Measurements from ENCODE around the gene NEGR1. TPM values are rescaled to one million over a fixed set of nuclear protein-coding genes. Genes with fewer than 3 reads are reported as not detected.

Gene NEGR1
- total RNA-seq, 6 donors from 2014 or later: 3.1 to 14.7 (median 8.9) TPM

DNA sequence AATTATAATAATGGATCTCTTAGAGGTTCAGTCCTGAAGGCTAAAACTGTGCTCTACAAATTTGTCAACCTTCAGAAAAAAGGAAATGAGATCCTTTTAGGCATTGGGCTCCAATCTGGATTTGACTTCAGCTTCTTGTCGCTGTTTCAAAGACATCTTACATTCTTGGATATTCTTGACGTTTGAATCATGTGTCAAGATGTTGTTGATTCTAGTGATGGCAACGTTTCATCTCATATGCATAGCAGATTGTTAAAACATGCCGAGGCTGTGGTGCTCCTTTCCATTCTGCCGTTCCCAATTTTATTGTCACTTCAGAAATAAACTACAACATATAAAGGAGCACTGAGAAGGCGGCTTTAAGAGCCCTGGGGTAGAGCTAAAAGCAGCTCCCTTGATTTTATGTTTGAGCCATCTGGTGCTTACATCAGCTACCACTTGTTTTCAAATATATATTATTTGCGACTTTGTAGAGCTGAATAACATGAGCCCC, 733.9 kb downstream of the NEGR1 start:
- H3K27me3 ChIP-seq: no peaks in the 10 kb centered on the region
- H3K36me3 ChIP-seq: no peaks in the 10 kb centered on the region
- H3K4me1 ChIP-seq: no peaks in the 10 kb centered on the region
- DNase-seq (no peak), ATAC-seq (ENCODE audit: low FRiP score in 2 of 2) (no peak)
- no peak overlapping the region for H3K4me3 ChIP-seq
- H3K27ac ChIP-seq: no peak overlapping the region
- no peaks in the 10 kb centered on the region for H3K9me3 ChIP-seq
- no peak for TF ChIP-seq EP300 (IDR thresholded peaks at IDR 0.05)
- 84 to 88% methylated on average over 7 of the region's 7 CpGs for WGBS, 2 donors

DNA sequence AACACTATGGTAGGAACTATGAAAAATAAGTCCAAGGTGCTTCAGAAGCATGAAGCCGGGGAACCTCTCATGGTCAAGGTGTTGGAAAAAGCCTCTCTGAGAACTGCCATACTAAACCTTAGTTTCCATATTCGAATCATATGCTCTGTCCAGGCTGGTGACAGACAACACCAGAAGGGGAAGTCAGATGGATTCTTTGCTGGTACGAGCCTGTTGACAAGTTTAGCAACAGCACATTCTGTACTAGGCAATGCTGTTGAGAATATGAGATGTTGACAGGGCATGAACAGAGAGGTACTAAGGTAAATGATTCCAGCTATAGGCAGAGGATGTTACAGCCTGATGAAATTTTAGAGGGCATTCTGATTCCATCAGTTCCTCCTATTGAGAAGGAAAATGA, 740.2 kb downstream of the NEGR1 start:
- H3K4me1 ChIP-seq: no peaks in the 10 kb centered on the region
- TF ChIP-seq POLR2AphosphoS5 (IDR thresholded peaks at IDR 0.05) (no peak), EP300 (IDR thresholded peaks at IDR 0.05) (no peak), POLR2A (IDR thresholded peaks at IDR 0.05) (no peak)
- TF ChIP-seq, protein P1, sequence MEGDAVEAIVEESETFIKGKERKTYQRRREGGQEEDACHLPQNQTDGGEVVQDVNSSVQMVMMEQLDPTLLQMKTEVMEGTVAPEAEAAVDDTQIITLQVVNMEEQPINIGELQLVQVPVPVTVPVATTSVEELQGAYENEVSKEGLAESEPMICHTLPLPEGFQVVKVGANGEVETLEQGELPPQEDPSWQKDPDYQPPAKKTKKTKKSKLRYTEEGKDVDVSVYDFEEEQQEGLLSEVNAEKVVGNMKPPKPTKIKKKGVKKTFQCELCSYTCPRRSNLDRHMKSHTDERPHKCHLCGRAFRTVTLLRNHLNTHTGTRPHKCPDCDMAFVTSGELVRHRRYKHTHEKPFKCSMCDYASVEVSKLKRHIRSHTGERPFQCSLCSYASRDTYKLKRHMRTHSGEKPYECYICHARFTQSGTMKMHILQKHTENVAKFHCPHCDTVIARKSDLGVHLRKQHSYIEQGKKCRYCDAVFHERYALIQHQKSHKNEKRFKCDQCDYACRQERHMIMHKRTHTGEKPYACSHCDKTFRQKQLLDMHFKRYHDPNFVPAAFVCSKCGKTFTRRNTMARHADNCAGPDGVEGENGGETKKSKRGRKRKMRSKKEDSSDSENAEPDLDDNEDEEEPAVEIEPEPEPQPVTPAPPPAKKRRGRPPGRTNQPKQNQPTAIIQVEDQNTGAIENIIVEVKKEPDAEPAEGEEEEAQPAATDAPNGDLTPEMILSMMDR (IDR thresholded peaks at IDR 0.05): no peak
- WGBS, 2 donors: 67 to 76% methylated on average over 3 of the region's 3 CpGs
- H3K27ac ChIP-seq: no peak overlapping the region
- ATAC-seq (ENCODE audit: low FRiP score in 2 of 2) (no peak), DNase-seq (no peak)
- no peaks in the 10 kb centered on the region for H3K9me3 ChIP-seq
- H3K27me3 ChIP-seq: no peaks in the 10 kb centered on the region
- H3K36me3 ChIP-seq: no peaks in the 10 kb centered on the region
- no peak overlapping the region for H3K4me3 ChIP-seq

DNA sequence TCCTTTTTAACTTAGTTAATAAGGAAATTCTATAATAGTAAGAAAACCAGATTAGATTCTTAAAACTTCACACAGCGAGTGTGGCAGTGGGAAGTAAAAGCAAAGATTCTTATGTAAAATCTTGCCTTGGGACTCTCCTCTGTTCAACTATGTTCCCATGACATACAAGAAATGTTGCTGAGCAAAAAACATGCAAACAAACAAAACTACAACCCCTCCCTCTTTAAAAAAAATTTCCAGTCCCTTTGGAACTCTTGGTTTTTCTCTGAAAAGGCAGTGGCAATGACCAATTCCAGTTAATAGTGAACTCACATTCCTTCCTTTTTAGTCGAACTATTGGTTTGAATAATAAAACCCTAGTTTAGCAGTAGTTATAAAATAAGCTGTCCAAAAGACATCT, 748.4 kb downstream of the NEGR1 start:
- no peaks in the 10 kb centered on the region for H3K9me3 ChIP-seq
- no peak for ATAC-seq (ENCODE audit: low FRiP score in 2 of 2)
- no peaks in the 10 kb centered on the region for H3K27me3 ChIP-seq
- H3K27ac ChIP-seq: no peak overlapping the region
- no peaks in the 10 kb centered on the region for H3K36me3 ChIP-seq
- TF ChIP-seq POLR2A (IDR thresholded peaks at IDR 0.05) (no peak), EP300 (IDR thresholded peaks at IDR 0.05) (no peak), POLR2AphosphoS5 (IDR thresholded peaks at IDR 0.05) (no peak)
- TF ChIP-seq, protein P1 (IDR thresholded peaks at IDR 0.05): no peak
- no peaks in the 10 kb centered on the region for H3K4me1 ChIP-seq
- no peak for DNase-seq
- H3K4me3 ChIP-seq: no peak overlapping the region
- 79 to 86% methylated on average over 2 of the region's 2 CpGs for WGBS, 2 donors

DNA sequence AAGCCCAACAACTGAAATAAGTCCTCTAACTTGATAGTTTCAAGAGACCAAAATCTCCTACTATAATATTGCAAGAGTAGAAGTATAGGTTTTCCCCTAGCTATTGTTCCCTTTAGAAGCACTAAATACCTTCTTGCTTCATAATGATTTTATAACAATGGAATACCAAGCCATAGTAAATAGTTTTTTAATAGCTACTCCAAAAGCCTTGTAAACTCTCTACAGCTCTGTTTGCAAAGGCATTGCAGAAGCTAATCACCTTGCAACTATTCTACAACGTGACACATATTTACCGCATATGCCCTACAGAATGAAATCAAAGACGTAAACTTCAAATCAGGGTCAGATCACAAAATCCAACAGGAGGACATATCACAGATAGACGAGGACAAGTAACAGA, 750.0 kb downstream of the NEGR1 start:
- 80 to 88% methylated on average over 4 of the region's 4 CpGs for WGBS, 2 donors
- no peaks in the 10 kb centered on the region for H3K9me3 ChIP-seq
- ATAC-seq (ENCODE audit: low FRiP score in 2 of 2) (no peak), DNase-seq (no peak)
- H3K27ac ChIP-seq: no peak overlapping the region
- H3K4me3 ChIP-seq: no peak overlapping the region
- no peaks in the 10 kb centered on the region for H3K4me1 ChIP-seq
- no peak for TF ChIP-seq POLR2AphosphoS5 (IDR thresholded peaks at IDR 0.05)
- TF ChIP-seq, protein P1 (IDR thresholded peaks at IDR 0.05): no peak
- TF ChIP-seq EP300 (IDR thresholded peaks at IDR 0.05): no peak
- TF ChIP-seq POLR2A (IDR thresholded peaks at IDR 0.05): no peak
- H3K27me3 ChIP-seq: no peaks in the 10 kb centered on the region
- H3K36me3 ChIP-seq: no peaks in the 10 kb centered on the region

DNA sequence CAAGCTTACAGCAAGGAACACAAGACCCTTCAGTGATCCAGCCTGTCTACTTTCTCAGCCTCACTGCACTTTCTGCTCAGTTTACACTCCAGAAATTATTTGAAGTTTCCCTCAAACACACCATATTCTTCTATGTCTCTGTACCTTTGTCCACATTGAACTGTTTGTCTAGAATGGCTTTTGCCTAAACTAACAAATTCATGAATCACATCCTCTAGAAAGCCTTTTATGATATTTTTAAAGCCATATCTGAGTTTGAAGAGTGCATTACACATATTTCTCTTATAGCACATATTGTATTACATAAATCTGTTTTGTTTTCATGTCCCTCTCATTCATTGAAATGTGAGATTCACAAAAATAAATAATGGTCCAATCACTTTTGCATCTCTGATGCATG, 755.5 kb downstream of the NEGR1 start:
- no peak for ATAC-seq (ENCODE audit: low FRiP score in 2 of 2)
- Histone ChIP-seq H3K27me3 (no peaks in the 10 kb centered on the region), H3K36me3 (no peaks in the 10 kb centered on the region), H3K4me1 (no peaks in the 10 kb centered on the region), H3K4me3 (no peak overlapping the region), H3K9me3 (no peaks in the 10 kb centered on the region), H3K27ac (no peak overlapping the region)
- DNase-seq: no peak
- TF ChIP-seq POLR2AphosphoS5 (IDR thresholded peaks at IDR 0.05): no peak
- TF ChIP-seq POLR2A (IDR thresholded peaks at IDR 0.05): no peak
- TF ChIP-seq, protein P1 (IDR thresholded peaks at IDR 0.05): no peak
- no peak for TF ChIP-seq EP300 (IDR thresholded peaks at IDR 0.05)

Measured in upper lobe of left lung (tissue), 6 donors.